Measurements from ENCODE around the gene TCHH.

TCHH gene

GRCh38 chr1:152067150-152067549, 48.1 kb downstream of the TCHH start:
- no peak overlapping the region for H3K27ac ChIP-seq
- no peak for TF ChIP-seq ZFX (IDR thresholded peaks at IDR 0.05; ENCODE audit: borderline replicate concordance)
- TF ChIP-seq, protein P1, sequence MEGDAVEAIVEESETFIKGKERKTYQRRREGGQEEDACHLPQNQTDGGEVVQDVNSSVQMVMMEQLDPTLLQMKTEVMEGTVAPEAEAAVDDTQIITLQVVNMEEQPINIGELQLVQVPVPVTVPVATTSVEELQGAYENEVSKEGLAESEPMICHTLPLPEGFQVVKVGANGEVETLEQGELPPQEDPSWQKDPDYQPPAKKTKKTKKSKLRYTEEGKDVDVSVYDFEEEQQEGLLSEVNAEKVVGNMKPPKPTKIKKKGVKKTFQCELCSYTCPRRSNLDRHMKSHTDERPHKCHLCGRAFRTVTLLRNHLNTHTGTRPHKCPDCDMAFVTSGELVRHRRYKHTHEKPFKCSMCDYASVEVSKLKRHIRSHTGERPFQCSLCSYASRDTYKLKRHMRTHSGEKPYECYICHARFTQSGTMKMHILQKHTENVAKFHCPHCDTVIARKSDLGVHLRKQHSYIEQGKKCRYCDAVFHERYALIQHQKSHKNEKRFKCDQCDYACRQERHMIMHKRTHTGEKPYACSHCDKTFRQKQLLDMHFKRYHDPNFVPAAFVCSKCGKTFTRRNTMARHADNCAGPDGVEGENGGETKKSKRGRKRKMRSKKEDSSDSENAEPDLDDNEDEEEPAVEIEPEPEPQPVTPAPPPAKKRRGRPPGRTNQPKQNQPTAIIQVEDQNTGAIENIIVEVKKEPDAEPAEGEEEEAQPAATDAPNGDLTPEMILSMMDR (IDR thresholded peaks at IDR 0.05): no peak

DNA sequence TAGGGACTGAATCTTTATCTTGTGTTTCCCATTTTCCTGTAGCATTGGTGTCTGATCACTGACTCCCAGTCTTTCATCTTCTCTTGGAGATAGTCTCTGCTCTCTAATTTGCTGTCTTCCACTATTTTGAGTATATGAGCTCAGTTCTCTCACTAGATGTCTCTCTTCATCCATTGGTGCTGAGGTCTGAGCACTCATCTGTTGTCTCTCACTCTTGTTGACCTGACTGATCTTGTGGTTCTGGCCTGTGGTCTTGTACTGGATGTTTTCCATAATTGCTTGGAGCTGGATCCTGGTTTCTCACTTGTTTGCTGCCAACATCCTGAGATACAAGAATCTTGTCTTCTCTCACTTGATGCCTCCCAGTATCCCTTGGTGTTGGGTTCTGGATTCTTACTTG, 53.3 kb downstream of the TCHH start:
- TF ChIP-seq ZFX (IDR thresholded peaks at IDR 0.05; ENCODE audit: borderline replicate concordance): no peak
- TF ChIP-seq, protein P1 (IDR thresholded peaks at IDR 0.05): no peak

More for the DNA sequence above, 53.3 kb downstream of the TCHH start:
- H3K27ac ChIP-seq: no peak overlapping the region

Data from 22Rv1 (cell line).